GM12878 (cell line): ENCODE measurements around the gene MGAT5. TPM values are rescaled to one million over a fixed set of nuclear protein-coding genes. Genes with fewer than 3 reads are reported as not detected.

Experiments used
- ATAC-seq: fragments of 200-7000 bp; cut with Tn5 transposase; 3 replicates; pipeline ENCODE4 v1.9.1; 2020; ENCODE audit warnings: mild to moderate bottlenecking, moderate library complexity
- BruUV-seq: library from RNA; stranded (reverse); fragments of 400-500 nt; replicated peaks from 2 replicates; lab custom pipeline; 2021; lab: Mats Ljungman, UMichigan
- CTCF ChIA-PET: fragments of 300-600 bp; sonication (Branson Sonifier 250); formaldehyde crosslinking; extraction: SDS; loops from one replicate; lab custom pipeline; 2021; ENCODE audit warnings: inconsistent platforms; lab: Yijun Ruan, JAX
- POLR2A ChIA-PET: fragments of 350-600 bp; formaldehyde crosslinking; extraction: SDS; loops from one replicate; lab custom pipeline; 2021; ENCODE audit warnings: inconsistent platforms; lab: Charles Lee
- RAD21 ChIA-PET: fragments of 300-600 bp; sonication (Branson Sonifier 250); formaldehyde crosslinking; loops from one replicate; lab custom pipeline; 2023; ENCODE audit warnings: antibody characterized with exemption; ENCODE audit not compliant: unreplicated experiment; lab: Charles Lee
- SMC1A ChIA-PET: fragments of 300-600 bp; sonication (Branson Sonifier 250); formaldehyde crosslinking; loops from one replicate; lab custom pipeline; 2023; ENCODE audit not compliant: unreplicated experiment, uncharacterized antibody; lab: Charles Lee
- DNase-seq: peaks from one replicate; pipeline ENCODE4 v3.0.0-alpha.2; 2011; ENCODE audit warnings: low read depth, low spot score
- FAIRE-seq: peaks from 3 replicates; lab custom pipeline; 2011; peaks lifted over from hg19 to GRCh38; lab: Jason Lieb, UNC
- H2AFZ ChIP-seq: 2 replicates; pipeline ENCODE4 v1.6.0; 2011; ENCODE audit warnings: low read depth, low read length, control low read depth; ENCODE audit not compliant: control insufficient read depth
- H3K27ac ChIP-seq: 2 replicates; pipeline ENCODE4 v1.5.1; 2011; ENCODE audit warnings: control low read depth; ENCODE audit not compliant: control insufficient read depth, insufficient read depth
- H3K27me3 ChIP-seq, 2 experiments: replicated peaks in 1 of 2; 2 replicates each; pipeline versions ENCODE4 v1.6.0 to v1.6.1; 2011; ENCODE audit warnings: low read length in 1 of 2; ENCODE audit not compliant: control insufficient read depth in 2 of 2, insufficient read depth in 2 of 2
- H3K36me3 ChIP-seq, 2 experiments: 2 replicates each; pipeline ENCODE4 v1.5.1; 2011; ENCODE audit warnings: low read length in 1 of 2; ENCODE audit not compliant: control insufficient read depth in 2 of 2, insufficient read depth in 2 of 2
- H3K4me1 ChIP-seq: 2 replicates; pipeline ENCODE4 v1.6.1; 2011; ENCODE audit warnings: mild to moderate bottlenecking, low read length, moderate library complexity, mixed read lengths; ENCODE audit not compliant: control insufficient read depth, insufficient read depth
- H3K4me2 ChIP-seq: 2 replicates; pipeline ENCODE4 v1.6.0; 2011; ENCODE audit warnings: control low read depth; ENCODE audit not compliant: control insufficient read depth, insufficient read depth
- H3K4me3 ChIP-seq: fragments of 200-600 bp; sonication (generic); 2 replicates; pipeline ENCODE4 v1.5.1; 2016
- H3K79me2 ChIP-seq: 2 replicates; pipeline ENCODE4 v1.6.0; 2011; ENCODE audit warnings: low read length; ENCODE audit not compliant: control insufficient read depth, insufficient read depth
- H3K9ac ChIP-seq: 2 replicates; pipeline ENCODE4 v1.8.0; 2011; ENCODE audit warnings: low read length, control low read depth, mixed read lengths; ENCODE audit not compliant: control insufficient read depth, insufficient read depth
- H3K9me3 ChIP-seq: replicated peaks from 3 replicates; pipeline ENCODE4 v1.5.1; 2011; ENCODE audit warnings: mild to moderate bottlenecking, low read length; ENCODE audit not compliant: control insufficient read depth, insufficient read depth
- H4K20me1 ChIP-seq: 2 replicates; pipeline ENCODE4 v1.6.0; 2011; ENCODE audit not compliant: control insufficient read depth, insufficient read depth
- BCL11A ChIP-seq: IDR thresholded peaks from 2 replicates; pipeline ENCODE4 v1.6.1; 2011; ENCODE audit warnings: low read depth, low read length
- BHLHE40 ChIP-seq, 2 experiments: fragments of 450-650 bp in 1 of 2; IDR thresholded peaks; 2 replicates each; pipeline ENCODE4 v1.6.1; 2011 to 2017; ENCODE audit warnings: low read depth in 2 of 2, borderline replicate concordance in 1 of 2, improper control_type of control experiment in 1 of 2, low read length in 1 of 2, mild to moderate bottlenecking in 1 of 2
- CEBPB ChIP-seq, 2 experiments: fragments of 150-350 bp in 1 of 2; IDR thresholded peaks; 2 replicates each; pipeline ENCODE4 v1.6.1; 2012 to 2014; ENCODE audit warnings: low read depth in 2 of 2, low read length in 2 of 2, borderline replicate concordance in 1 of 2, inconsistent platforms in 1 of 2
- IKZF1 ChIP-seq: fragments of 450-650 bp; conservative IDR thresholded peaks from 2 replicates; pipeline ENCODE4 v1.6.1; 2017; ENCODE audit warnings: antibody characterized with exemption, mild to moderate bottlenecking
- JUNB ChIP-seq: IDR thresholded peaks from 2 replicates; pipeline ENCODE4 v1.6.1; 2016; ENCODE audit warnings: antibody characterized with exemption, mild to moderate bottlenecking
- RAD51 ChIP-seq: fragments of 450-650 bp; IDR thresholded peaks from 2 replicates; pipeline ENCODE4 v1.6.1; 2016; ENCODE audit warnings: moderate library complexity, mild to moderate bottlenecking, inconsistent platforms
- SMARCA5 ChIP-seq: fragments of 450-650 bp; IDR thresholded peaks from 2 replicates; pipeline ENCODE4 v1.6.1; 2017; ENCODE audit warnings: mild to moderate bottlenecking
- WGBS: methylation state at CpG from one replicate; pipeline ENCODE4 v1.1.6; 2016; ENCODE audit warnings: low lambda C conversion rate; ENCODE audit not compliant: insufficient replicate concordance, insufficient coverage; ENCODE audit errors: missing lambda C conversion rate; 5-methylcytosine and 5-hydroxymethylcytosine counted together
- in situ Hi-C: fragments of 300-500 bp; cut with MboI; formaldehyde crosslinking; loops from 9 replicates; pipeline ENCODE4 v1.14.3; 2018; ENCODE audit warnings: mixed read lengths
- intact Hi-C: fragments of 100-400 bp; cut with micrococcal nuclease; formaldehyde crosslinking; loops from one replicate; pipeline ENCODE4 v1.14.2; 2022; ENCODE audit not compliant: unreplicated experiment
- polyA plus RNA-seq, 11 experiments: library from polyadenylated mRNA; depleted of rRNA in 4 of 11; unstranded in 6 of 11; stranded (reverse) in 5 of 11; fragments of >200 nt; fragmentation: Nextera tagmentation in 4 of 11; fragmentation: Illumina TruSeq in 1 of 11; extraction: Ambion mirVana in 4 of 11; extraction: Trizol in 1 of 11; gene quantifications; 1 replicate in 1 of 11; 2 replicates in 10 of 11; pipeline versions ENCODE4 v1.2.1 to v1.2.3, GENCODE V29; 2011 to 2016; ENCODE audit warnings: inconsistent platforms in 2 of 11, missing spikeins in 2 of 11, low read depth in 1 of 11
- total RNA-seq, 4 experiments: library from RNA; depleted of rRNA in 3 of 4; stranded (reverse); fragments of >200 nt in 3 of 4; fragmentation: Illumina TruSeq in 1 of 4; extraction: Trizol in 1 of 4; gene quantifications; 2 replicates each; pipeline versions ENCODE4 v1.2.1 to v1.2.3, GENCODE V29; 2013 to 2021

Gene MGAT5
- total and polyA plus RNA-seq, 10 of the 15 experiments (the other 5 are each of a cell fraction or from before 2014, with no cell fraction given): 4.9 to 104 (median 36.2) TPM

- TF ChIP-seq BHLHE40 (IDR thresholded peaks at IDR 0.05; ENCODE audit: borderline replicate concordance in 1 of 2, low read depth in 2 of 2, low read length in 1 of 2) (no peak), JUNB (no peak), IKZF1 (no peak), BCL11A (no peak)
Measured at GRCh38 chr2:134323777-134324176, 69.9 kb downstream of the MGAT5 start (continued).

GRCh38 chr2:134324430-134324829 is 70.6 kb downstream of the MGAT5 start:
- no peak overlapping the region; the same call in 1 of the 2 replicates for H3K4me3 ChIP-seq
- peak overlapping the region; percentile 11; the same call in 1 of the 2 replicates for H3K4me2 ChIP-seq
- ChIA-PET RAD21 (no interaction called here), CTCF (interaction anchor here (1.3 to 2.5 kb wide), 2 partner anchors 10 to 87 kb away, joined by 3 to 14 read pairs; no protein-coding TSS in a partner anchor), POLR2A (no interaction called here), SMC1A (interaction anchor here (1.9 kb wide), 1 partner anchor 41 kb away, joined by 5 read pairs; no protein-coding TSS in a partner anchor)
- H4K20me1 ChIP-seq: no peaks in the 10 kb centered on the region; the same call in 1 of the 2 replicates
- no peak for FAIRE-seq
- H3K9me3 ChIP-seq: peaks cover 1% of the 10 kb centered on the region; the same call in 1 of the 3 replicates
- peaks cover 12% of the 10 kb centered on the region for H3K79me2 ChIP-seq
- H3K9ac ChIP-seq: no peak overlapping the region
- in situ Hi-C loops: no loop called here
- DNase-seq: no peak
- peak; percentile 28; the same call in 1 of the 3 replicates for ATAC-seq
- 83% methylated on average over 4 of the region's 4 CpGs for WGBS
- no peaks in the 10 kb centered on the region for H3K27me3 ChIP-seq
- intact Hi-C loops: no loop called here
- H3K36me3 ChIP-seq: peaks cover 8 to 26% of the 10 kb centered on the region in 2 experiments
- H3K4me1 ChIP-seq: peaks cover 26% of the 10 kb centered on the region
- no TSS peak for BruUV-seq
- TF ChIP-seq RAD51 (no peak), SMARCA5 (no peak), CEBPB (IDR thresholded peaks at IDR 0.05; ENCODE audit: borderline replicate concordance in 1 of 2, low read depth in 2 of 2, low read length in 2 of 2) (no peak)
- peak overlapping the region; percentile 22 for H3K27ac ChIP-seq
- no peak overlapping the region for H2AFZ ChIP-seq
